PC-9 (cell line): ENCODE measurements around the gene SMAD1.

Experiments
- EZH2 ChIP-seq: fragments of 200-600 bp; sonication (generic); IDR thresholded peaks from 2 replicates; pipeline ENCODE4 v1.8.0; 2017; ENCODE audit warnings: antibody characterized with exemption, low read depth
- TF ChIP-seq, protein P1 (sequence below): fragments of 200-600 bp; sonication (generic); conservative IDR thresholded peaks from 2 replicates; pipeline ENCODE4 v1.6.1; 2017; ENCODE audit warnings: mixed run types, antibody characterized with exemption, mild to moderate bottlenecking, moderate library complexity

DNA sequence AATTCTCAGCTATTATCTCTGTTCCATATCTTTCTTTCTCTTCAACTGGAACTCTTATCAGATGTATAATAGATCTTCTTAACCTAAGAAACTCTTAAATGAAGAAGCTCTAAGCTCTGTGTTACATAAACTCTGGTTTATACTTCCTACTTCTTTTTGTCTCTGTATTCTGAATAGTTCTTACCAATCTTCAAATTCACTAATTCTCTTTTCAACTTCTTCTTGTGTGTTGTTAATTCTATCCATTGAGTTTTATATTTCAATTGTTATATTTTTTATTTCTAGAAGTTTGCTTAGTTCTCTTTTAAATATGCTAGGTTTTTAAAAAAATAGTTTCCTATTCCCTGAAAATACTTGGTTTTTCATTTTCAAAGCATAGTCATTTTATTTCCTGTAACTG, 124.3 kb downstream of the SMAD1 start:
- TF ChIP-seq, protein P1, sequence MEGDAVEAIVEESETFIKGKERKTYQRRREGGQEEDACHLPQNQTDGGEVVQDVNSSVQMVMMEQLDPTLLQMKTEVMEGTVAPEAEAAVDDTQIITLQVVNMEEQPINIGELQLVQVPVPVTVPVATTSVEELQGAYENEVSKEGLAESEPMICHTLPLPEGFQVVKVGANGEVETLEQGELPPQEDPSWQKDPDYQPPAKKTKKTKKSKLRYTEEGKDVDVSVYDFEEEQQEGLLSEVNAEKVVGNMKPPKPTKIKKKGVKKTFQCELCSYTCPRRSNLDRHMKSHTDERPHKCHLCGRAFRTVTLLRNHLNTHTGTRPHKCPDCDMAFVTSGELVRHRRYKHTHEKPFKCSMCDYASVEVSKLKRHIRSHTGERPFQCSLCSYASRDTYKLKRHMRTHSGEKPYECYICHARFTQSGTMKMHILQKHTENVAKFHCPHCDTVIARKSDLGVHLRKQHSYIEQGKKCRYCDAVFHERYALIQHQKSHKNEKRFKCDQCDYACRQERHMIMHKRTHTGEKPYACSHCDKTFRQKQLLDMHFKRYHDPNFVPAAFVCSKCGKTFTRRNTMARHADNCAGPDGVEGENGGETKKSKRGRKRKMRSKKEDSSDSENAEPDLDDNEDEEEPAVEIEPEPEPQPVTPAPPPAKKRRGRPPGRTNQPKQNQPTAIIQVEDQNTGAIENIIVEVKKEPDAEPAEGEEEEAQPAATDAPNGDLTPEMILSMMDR, result no peak
- TF ChIP-seq EZH2, result no peak
